ENCODE data around the gene UBE2A. TPM values are rescaled to one million over a fixed set of nuclear protein-coding genes. Genes with fewer than 3 reads are reported as not detected.

Gene UBE2A
- total RNA-seq, 3 donors from 2014 or later (not counting 1 experiment from before 2014, with no cell fraction given) = 88.4 to 125 (median 91.0) TPM

DNA sequence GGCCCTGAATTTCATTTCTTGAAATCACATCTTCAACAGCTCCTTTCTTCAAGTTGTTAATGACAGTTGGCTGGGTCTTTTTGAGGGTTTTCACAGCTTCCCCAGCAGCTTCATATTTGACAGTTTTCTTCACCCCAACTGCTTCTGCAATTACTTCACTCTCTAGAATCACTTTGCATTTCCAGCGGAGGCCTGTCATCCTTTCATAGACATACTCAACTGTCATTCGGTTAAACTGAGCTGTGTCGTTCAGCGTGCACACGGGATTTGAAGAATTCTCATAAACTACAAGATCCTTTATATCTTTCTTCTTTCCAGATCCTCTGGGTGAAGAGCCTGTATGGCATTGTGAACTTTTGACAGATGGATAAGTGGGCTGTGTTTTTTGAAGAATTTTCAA lies 15.4 kb downstream of the UBE2A start:
- no peaks in the 10 kb centered on the region for H3K9me3 ChIP-seq (ENCODE audit: control insufficient read depth, insufficient read depth, low read length)
- no peak overlapping the region for H3K27ac ChIP-seq (ENCODE audit: low read length)
- WGBS (ENCODE audit: insufficient coverage) = 91% methylated on average over 2 of the region's 5 CpGs
- no peaks in the 10 kb centered on the region for H3K9me3 Mint-ChIP-seq
- intact Hi-C loops (cut with micrococcal nuclease) = no loop called here
- H3K36me3 Mint-ChIP-seq = no peaks in the 10 kb centered on the region
- no peak overlapping the region for H3K4me3 Mint-ChIP-seq
- H3K4me1 ChIP-seq (ENCODE audit: control insufficient read depth, insufficient read depth, low read length) = no peaks in the 10 kb centered on the region
- H3K27me3 Mint-ChIP-seq (ENCODE audit: low read depth in 2 of 2) = no peaks in the 10 kb centered on the region
- no peaks in the 10 kb centered on the region for H3K4me1 Mint-ChIP-seq
- no peak for ATAC-seq
- H3K27ac Mint-ChIP-seq = no peak overlapping the region
- H3K4me3 ChIP-seq (ENCODE audit: low read length) = no peak overlapping the region
- TF ChIP-seq, protein P1, sequence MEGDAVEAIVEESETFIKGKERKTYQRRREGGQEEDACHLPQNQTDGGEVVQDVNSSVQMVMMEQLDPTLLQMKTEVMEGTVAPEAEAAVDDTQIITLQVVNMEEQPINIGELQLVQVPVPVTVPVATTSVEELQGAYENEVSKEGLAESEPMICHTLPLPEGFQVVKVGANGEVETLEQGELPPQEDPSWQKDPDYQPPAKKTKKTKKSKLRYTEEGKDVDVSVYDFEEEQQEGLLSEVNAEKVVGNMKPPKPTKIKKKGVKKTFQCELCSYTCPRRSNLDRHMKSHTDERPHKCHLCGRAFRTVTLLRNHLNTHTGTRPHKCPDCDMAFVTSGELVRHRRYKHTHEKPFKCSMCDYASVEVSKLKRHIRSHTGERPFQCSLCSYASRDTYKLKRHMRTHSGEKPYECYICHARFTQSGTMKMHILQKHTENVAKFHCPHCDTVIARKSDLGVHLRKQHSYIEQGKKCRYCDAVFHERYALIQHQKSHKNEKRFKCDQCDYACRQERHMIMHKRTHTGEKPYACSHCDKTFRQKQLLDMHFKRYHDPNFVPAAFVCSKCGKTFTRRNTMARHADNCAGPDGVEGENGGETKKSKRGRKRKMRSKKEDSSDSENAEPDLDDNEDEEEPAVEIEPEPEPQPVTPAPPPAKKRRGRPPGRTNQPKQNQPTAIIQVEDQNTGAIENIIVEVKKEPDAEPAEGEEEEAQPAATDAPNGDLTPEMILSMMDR (IDR thresholded peaks at IDR 0.05) = no peak
- no peaks in the 10 kb centered on the region for H3K27me3 ChIP-seq (ENCODE audit: control insufficient read depth, insufficient read depth, low read length)
- peaks cover 25% of the 10 kb centered on the region for H3K36me3 ChIP-seq (ENCODE audit: control insufficient read depth, insufficient read depth, low read length)
- DNase-seq = no peak

DNA sequence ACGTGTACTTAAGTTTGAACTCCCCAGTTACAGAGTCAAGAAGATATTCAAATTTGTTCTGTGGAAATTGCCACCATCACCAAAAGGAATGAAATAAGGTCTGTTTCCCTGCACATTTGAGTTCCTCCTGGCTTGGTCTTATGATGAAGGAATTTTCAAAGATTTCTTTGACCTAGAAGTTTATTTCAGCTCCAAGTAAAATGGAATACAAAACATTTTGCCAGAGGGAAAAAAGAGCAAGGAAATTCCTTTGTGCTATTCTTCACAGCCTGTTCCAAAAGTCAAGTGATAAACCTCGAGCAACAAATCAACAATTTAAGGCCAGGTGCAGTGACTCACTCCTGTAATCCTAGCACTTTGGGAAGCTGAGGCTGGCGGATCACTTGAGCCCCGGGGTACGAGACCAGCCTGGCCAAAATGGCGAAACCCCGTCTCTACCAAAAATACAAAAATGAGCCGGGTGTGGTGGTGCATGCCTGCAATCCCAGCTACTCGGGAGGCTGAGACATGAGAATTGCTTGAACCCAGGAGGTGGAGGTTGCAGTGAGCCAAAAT lies 28.4 kb downstream of the UBE2A start:
- no peak overlapping the region for H3K27ac Mint-ChIP-seq
- WGBS (ENCODE audit: insufficient coverage) = 94% methylated on average over 8 of the region's 9 CpGs

DNA sequence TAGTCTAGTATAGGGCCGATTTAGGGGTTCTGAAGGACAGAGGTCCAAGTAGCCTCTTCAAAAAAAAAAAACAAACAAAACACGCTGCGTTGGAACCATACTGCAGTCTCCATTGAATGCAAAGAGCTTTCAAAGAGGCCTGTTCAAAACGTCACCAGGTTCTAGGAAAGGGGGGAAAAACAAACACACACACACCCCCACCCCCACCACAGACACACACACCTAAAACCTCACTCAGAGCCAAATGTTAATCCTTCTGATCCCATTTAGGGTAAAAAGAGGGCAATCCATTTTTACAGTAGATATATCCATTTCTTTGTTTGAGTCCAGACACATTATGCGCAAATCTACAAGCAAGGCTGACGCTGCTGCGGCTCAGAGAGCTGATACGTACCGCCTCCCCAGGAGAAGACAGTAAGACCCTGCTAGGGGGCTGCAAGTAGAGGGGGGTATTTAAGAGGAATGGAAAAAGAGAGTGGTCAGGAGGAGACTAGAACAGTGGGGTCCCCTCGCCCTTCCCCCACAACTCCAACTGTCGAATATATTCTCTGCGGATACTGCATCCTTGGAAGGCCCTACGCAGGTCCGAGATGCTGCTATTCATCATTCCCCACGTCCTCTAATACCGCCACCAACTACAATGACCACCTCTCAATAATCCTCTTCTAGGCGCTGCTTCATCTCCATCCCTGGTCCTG lies 30.6 kb downstream of the UBE2A start:
- H3K27ac Mint-ChIP-seq = peak overlapping the region; percentile 95 to 96
- Histone ChIP-seq H3K4me1 (ENCODE audit: control insufficient read depth, insufficient read depth, low read length) (peaks cover 16% of the 10 kb centered on the region), H3K27me3 (ENCODE audit: control insufficient read depth, insufficient read depth, low read length) (no peaks in the 10 kb centered on the region), H3K4me3 (ENCODE audit: low read length) (peak overlapping the region; percentile 70), H3K9me3 (ENCODE audit: control insufficient read depth, insufficient read depth, low read length) (no peaks in the 10 kb centered on the region), H3K27ac (ENCODE audit: low read length) (peak overlapping the region; percentile 54), H3K36me3 (ENCODE audit: control insufficient read depth, insufficient read depth, low read length) (no peaks in the 10 kb centered on the region)
- no peaks in the 10 kb centered on the region for H3K27me3 Mint-ChIP-seq (ENCODE audit: low read depth in 2 of 2)
- ATAC-seq (no peak), DNase-seq (peak in 1 of 2 donors; percentile 27)
- H3K9me3 Mint-ChIP-seq = no peaks in the 10 kb centered on the region
- H3K4me1 Mint-ChIP-seq = peaks cover 16 to 19% of the 10 kb centered on the region in 2 donors
- TF ChIP-seq, protein P1 (IDR thresholded peaks at IDR 0.05) = no peak
- H3K4me3 Mint-ChIP-seq = peak overlapping the region; percentile 88
- intact Hi-C loops (cut with micrococcal nuclease) = loop anchor here (10.0 kb wide), 2 partner anchors 80 to 150 kb away; partner anchors contain the start of gene SOWAHD
- WGBS (ENCODE audit: insufficient coverage) = 6% methylated on average over 16 of the region's 17 CpGs
- no peaks in the 10 kb centered on the region for H3K36me3 Mint-ChIP-seq

More for the DNA sequence above, 28.4 kb downstream of the UBE2A start:
- TF ChIP-seq, protein P1 (IDR thresholded peaks at IDR 0.05) = no peak
- Histone ChIP-seq H3K4me3 (ENCODE audit: low read length) (no peak overlapping the region), H3K27ac (ENCODE audit: low read length) (no peak overlapping the region), H3K9me3 (ENCODE audit: control insufficient read depth, insufficient read depth, low read length) (no peaks in the 10 kb centered on the region), H3K36me3 (ENCODE audit: control insufficient read depth, insufficient read depth, low read length) (no peaks in the 10 kb centered on the region), H3K27me3 (ENCODE audit: control insufficient read depth, insufficient read depth, low read length) (no peaks in the 10 kb centered on the region), H3K4me1 (ENCODE audit: control insufficient read depth, insufficient read depth, low read length) (peaks cover 13% of the 10 kb centered on the region)
- intact Hi-C loops (cut with micrococcal nuclease) = loop anchor here (10.0 kb wide), 2 partner anchors 82 to 152 kb away; partner anchors contain the start of gene SOWAHD
- DNase-seq (no peak), ATAC-seq (no peak)
- Mint-ChIP-seq H3K36me3 (no peaks in the 10 kb centered on the region), H3K4me1 (peaks cover 19 to 20% of the 10 kb centered on the region in 2 donors), H3K4me3 (no peak overlapping the region), H3K9me3 (no peaks in the 10 kb centered on the region), H3K27me3 (ENCODE audit: low read depth in 2 of 2) (no peaks in the 10 kb centered on the region)
